Stimulated activated CD8-positive, alpha-beta memory T cell treated with anti-CD3 and anti-CD28 coated beads, Interleukin-4, amount 100 ng/mL, for 24 hours (primary cell): ENCODE data around the gene FRAS1.

Source experiments
- DNase-seq: peaks from one replicate; pipeline ENCODE4 v3.0.0-alpha.2; 2020; ENCODE audit warnings: low read depth

The FRAS1 gene

DNA sequence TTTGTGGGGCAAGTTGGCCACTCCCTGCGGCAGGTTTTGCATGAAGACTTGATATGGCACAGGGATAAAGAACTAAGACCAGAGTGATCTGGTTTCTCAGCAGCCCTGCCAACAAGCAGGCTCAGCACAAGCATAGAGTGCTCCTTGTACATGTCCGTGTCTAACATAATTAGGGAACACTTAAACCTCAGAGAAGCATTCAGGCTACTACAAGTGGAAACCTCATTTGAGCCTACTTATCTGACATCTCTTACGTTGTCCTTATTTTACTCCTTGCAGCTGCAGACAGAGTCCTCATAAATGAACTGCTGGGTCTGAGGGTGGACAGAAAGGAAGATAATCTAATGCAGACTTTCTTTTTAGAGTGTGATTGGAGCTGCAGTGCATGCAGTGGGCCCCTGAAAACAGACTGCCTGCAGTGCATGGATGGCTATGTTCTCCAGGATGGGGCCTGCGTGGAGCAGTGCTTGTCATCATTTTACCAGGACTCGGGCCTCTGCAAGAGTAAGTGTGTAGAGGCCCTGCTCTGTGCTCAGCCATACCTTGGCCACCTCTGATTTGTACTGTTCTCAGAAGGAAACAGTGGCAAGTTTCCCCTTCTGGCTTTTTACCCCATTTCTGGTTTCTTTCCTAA is 315.3 kb downstream of the FRAS1 start:
- DNase-seq: no peak

DNA sequence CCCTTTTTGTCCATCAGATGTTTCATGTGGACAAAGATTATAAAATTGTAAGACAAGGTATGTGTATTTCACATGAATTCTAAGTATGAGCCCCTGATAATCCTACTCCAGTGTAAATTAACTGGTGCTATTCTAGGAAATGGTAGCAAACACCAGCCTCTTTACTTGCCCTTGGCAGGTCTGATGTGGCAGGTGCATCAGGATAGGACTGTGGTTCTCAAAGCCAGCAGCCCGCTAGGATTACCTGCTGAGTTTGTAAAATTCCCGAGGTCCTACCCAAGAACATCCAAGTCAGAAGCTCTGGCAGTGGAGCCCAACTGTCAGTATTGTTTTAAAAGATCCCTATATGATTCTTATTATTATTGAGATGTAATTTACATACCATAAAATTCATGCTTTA is 320.4 kb downstream of the FRAS1 start:
- no peak for DNase-seq

DNA sequence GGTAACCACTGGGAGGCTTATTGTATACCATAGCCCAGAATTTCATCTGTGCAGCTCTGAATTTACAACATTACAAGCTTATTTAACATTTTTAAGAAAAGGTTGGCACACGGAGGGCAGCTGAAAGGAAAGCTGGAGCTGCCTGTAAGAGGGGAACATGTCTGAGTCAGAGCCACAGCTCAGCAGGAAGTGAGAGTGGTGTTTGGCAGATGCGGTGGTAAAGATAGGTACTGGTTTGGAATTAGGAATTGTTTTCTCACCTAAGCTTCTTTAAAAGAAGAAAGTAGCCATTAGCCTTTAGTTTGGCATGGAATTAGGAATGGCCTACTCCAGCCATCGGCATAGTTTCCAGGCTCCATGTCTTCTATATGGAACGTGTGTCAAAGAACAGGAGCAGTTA is 321.9 kb downstream of the FRAS1 start:
- no peak for DNase-seq

DNA sequence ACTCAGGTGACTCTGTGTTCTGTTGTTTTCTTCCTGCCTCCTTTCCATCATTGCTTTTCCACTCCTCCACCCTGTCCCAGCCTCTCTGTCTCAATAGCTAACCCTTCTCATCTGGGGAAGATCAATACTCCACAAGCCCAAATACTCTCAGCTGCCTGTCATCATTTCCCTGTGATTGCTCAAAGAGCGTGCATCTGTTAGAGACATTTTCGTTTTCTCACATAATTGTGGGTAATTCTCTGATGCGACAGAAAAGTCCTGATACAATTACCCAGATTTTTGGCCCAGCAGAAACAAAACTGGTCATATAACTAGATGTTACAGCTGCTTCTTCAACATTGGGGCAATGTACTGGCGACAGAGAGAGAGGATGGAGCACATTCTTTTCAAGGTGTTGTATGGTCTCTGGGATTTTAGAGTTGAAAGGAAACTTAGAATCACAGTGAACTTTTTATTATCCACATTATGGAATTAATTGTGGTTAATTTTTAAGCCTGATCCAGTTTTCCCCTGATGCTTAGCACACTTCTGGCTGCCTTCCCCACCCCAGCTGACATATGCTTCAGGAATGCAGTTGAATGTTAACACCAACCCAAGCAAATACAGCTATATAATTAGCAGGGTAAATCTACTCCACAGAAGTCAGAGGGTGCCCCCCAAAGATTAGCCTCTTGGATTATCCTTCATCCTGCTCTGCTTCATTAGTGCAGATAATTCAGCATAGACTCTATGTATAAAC is 323.0 kb downstream of the FRAS1 start:
- no peak for DNase-seq

DNA sequence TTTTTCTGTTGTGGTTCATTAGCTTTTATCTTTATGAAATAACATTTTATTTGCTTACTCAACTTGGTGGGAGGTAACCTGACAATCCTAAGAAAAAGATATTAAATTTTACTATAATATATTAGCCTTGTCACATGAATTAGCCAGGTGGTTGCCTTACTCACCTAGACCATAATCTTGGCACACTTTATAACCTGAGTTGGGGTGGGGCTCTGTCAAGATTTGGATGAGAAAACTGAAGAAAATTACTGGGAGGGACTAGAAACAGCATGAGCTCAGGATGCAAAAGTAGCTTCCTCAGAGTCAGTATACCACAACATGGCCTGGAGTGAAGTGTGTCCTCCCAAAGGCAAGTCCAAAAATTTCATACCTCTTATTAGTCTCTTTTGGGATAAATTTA is 329.6 kb downstream of the FRAS1 start:
- no peak for DNase-seq

DNA sequence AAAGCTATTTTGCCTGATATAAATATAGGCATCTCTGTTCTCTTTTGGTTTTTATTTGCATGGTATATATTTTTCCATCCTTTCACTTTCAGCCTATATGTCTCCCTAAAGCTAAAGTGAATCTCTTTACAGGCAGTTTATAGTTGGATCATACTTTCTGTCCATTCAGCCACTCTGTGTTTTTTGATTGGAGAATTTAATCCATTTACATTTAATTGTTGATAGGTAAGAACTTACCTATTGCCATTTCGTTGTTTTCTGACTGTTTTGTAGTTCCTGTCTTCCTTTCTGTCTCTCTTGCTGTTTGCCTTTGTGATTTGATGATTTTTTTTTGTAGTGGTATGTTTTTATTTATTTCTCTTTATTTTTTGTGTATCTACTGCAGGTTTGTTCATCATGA is 338.5 kb downstream of the FRAS1 start:
- DNase-seq: no peak

DNA sequence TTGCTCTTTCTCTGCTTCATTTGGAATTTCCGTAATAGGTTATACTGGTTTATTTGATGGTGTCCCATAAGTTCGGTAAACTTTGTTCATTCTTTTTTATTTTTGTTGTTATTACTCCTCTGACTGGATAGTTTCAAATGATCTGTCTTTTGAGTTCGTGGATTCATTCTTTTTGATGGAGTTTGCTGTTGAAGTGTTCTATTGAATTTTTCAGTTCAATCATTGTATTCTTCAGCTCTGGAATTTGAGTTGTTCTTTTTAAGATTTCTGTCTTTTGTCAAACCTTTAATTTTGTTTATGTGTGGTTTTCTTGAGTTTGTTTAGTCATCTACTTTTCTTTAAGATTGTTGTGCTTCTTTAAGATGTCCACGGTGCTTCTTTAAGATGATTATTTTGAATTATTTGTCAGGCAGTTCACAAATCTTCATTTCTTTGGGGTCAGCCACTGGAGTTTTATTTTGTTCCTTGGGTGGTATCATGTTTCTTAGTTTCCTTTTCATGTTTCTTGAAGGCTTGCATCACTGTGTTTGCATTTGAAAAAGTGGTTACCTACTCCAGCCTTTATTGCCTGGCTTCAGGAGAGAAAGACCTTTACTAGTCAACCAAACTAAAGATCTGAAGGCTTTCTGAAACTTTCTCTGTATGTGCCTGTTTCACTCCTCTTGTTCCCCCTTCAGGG is 339.6 kb downstream of the FRAS1 start:
- DNase-seq: no peak

DNA sequence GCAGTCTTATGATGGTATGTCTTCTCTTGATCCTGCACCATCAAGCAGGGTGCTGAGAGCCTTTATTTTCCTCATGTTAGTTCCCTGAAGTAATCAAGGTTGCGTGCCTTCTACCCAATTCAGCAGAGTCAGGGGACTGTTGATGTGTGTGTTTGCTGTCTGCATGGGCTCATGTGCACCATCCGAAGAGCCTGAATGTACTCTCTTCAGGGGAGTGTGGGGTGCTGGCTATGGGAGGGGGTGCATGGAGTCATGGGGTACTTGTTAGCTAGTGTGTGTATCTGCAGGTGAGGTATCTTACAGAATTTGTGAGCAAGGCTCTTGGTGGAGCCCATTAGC is 340.1 kb downstream of the FRAS1 start:
- DNase-seq: no peak

DNA sequence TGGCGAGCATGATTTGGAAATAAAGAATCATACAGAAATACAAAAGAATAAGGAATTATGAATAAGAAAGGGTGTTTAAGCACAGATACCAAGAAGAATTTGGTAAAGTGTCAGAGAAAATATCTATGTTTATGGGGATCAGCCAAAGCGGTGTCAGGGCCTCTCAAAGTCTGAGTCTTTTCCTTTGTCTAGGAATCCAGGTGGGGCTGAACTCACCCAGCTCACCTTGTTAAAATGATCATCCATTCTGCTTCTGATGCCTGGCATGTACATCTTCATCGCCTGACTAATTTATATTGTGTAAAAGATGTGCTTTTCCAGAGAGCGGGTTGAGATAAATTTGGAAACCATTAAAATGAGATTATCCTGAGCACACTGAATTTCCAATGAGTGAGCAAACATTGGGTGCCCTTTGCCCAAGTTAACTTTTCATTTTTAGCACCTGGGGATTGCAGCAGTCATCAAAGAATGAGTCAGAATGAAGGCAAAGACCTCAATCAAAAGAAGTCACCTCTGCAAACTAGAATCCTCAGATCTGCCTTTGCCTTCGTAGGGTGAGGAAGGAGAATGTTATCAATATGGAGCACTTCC is 352.6 kb downstream of the FRAS1 start:
- no peak for DNase-seq

DNA sequence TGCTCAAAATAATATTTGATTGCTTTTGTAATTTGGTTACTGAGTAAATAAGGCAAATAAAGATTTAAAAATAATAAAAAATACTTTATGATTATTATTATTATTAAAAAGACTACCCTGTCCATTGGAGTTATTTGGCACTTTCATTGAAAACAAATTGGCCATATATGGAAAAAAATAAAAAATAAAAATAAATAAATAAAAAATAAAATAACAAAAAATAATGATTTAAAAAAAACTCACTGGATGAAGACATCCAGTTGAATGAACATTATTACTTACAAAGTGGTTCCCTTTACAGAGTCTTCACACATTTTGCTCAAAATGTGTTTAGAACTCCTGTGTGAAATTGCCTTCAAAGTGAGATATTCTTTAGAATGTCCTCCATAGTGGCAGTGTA is 353.1 kb downstream of the FRAS1 start:
- no peak for DNase-seq

DNA sequence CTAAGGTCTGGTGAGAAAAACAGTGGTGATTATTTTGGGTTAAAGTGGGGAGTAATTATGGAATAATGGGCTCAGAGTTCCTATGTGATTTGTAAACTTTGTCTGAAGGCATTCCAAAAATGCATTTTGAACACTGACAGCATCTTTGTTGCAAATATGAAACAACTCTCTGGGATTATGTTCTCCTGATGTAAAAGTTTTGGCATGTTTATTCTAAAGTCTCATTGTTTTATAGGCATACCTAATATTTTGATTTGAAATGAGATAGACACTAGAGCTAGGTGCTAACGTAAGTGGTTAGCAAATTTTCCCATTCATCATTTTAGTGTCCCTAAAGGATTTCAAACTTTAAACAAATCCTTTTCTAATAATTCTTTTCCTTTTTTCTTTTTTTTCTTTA is 353.6 kb downstream of the FRAS1 start:
- DNase-seq: no peak

DNA sequence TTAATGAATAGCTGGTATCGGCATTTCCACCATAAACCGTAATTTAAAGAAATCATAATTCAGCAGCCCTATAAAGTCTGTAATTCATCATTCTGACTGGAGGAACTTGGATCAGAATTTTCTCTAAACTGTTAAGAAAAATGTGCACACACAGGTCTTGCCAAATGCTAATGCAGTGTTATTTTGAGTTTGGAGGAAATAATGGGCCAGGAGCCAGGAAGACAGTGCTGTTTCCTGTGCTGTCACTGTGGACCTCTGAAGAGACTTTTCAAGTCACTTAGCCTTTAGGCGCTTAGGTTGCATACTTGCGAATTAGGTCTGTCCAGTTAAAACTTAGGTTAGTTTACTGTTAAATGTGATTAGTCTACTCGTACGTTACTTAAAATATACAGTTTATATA is 357.0 kb downstream of the FRAS1 start:
- DNase-seq: no peak

DNA sequence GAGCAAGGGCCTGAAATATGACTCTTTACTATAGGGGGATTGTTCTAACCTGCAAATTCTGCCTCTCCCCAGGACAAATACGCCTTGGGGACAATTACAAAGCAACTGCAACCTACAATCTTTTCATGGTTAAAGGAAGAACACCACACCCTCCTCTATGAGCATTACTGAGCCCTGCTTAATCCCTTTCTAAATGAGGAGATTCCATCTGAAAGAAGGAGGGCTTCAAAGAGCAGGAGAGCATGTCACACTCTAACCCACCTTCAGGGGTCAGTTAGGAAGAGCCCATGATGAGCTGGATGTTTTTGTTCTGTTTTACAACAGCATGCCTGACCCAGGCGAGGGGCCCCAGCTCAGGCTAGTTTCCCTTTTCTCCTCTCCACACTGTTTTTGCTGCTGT is 360.5 kb downstream of the FRAS1 start:
- no peak for DNase-seq

DNA sequence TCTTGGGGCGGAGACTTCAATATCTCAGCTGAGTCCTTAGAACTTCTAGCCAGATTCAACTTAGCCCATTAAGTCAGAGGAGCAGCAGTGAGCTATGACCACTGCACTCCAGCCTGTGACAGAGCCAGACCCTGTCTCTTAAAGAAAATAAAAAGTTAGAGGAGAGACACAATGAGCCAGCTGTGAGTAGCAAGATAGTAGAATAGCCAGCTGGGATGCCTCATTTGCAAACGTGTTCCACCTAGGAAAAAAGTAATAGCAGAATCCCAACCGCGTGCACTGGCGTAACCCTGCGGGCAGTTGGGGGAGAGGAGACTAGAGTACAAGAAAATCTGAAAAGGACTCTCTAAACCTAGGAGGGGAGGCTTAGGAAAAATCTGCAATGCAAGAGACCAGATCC is 361.3 kb downstream of the FRAS1 start:
- no peak for DNase-seq

DNA sequence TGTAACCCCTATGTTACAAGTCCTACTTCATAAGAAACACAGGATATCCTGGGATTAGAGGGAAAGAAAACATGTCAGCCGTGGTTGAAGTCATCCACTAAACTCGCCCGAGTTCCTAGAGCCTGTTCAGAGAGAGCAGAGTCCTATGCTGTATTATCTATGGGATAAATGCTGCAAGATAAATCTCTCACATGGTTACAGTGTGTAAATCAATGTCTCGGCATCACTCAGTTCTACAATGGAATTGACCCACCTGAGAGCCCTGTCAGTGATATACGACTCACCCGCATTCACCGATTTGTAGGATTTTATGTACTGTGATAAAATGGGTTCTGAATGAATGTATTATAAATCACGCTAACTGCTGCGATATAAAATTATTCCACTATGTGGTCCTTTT is 366.7 kb downstream of the FRAS1 start:
- no peak for DNase-seq

DNA sequence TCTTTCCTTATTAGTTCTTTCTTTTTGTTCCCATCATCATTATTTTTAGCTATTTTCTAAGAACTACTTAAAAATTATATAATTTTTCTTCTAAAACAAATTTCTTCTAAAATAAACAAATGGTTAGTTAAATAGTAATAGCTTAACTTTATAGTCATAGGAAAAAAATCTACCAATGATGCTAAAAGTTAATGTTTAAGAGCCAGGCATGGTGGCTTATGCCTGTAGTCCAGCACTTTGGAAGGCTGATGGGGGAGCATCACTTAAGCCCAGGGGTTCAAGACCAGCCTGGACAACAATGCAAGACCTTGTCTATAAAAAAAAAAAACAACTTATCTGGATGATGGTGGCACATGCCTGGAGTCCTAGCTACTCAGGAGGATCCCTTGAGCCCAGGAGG is 367.3 kb downstream of the FRAS1 start:
- DNase-seq: no peak

DNA sequence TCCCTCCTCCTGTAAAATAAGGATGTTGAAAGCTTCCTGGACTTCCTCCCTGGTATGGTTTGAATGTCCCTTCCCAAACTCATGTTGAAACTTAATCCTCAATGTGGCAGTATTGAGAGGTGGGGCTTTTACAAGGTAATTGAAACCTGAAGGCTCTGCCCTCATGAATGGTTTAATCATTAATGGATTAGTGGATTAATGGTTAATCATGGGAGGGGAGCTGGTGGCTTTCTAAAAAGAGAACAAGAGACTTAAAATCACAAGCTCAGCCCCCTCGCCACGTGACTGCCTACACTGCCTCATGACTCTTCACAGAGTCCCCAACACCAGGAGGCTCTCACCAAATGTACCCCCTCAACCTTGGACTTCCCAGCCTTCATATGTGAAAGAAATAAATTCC is 369.8 kb downstream of the FRAS1 start:
- no peak for DNase-seq

DNA sequence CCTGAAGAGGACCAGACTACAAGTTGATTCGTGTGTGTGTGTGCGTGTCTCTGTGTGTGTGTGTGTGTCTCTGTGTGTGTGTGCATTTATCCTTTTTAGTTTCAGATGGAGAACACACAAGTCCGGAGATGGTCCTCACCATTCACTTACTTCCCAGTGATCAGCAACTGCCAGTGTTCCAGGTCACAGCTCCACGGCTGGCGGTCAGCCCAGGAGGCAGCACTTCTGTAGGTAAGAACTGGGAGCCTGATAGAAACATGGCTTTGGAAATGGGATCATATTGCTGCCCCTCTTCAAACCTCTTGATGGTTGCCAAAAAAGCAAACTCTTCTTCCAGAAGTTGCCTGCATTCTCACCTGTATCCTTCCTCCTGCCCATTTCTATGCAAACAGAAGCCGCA is 371.9 kb downstream of the FRAS1 start:
- no peak for DNase-seq

DNA sequence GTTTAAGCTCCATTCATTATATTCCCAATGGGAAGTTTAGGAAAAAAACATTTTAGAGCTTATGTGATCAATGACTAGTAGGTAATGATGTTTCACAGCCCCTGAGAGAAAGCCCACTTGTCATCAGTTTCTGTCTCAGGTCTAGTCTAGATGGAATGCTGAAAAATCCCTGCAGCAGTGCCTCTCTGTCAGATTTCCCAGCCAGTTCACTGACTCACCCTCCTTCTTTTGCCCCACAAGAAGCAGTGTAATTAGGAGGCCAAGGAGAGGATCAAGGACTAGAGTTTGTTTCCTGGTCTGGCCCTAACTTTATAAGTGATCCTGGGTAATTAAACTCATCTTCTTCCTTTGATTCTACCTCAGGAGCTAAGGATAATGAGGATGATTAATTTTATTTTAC is 375.8 kb downstream of the FRAS1 start:
- DNase-seq: no peak

DNA sequence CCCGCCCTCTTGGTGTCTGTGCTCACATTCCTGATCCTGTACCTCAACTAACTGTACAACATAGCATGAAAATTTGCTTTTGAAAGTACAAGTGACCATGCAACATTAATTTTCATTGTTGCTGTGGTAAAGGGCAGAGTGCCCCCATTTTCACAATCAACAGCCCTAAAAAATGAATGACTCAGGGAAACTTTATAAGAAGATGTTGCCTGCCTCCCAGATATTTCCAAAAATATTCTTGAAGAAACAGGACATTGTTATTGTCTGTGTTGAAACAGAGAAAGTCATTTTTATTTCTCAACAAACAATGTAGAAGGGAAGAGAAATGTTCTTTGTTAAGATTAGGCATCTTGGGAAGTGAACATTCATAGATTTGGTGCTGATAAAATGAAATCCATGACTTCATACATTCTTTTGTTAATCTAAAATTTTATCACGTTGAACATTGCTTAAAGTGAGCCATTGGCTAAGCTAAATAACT is 380.5 kb downstream of the FRAS1 start:
- no peak for DNase-seq

DNA sequence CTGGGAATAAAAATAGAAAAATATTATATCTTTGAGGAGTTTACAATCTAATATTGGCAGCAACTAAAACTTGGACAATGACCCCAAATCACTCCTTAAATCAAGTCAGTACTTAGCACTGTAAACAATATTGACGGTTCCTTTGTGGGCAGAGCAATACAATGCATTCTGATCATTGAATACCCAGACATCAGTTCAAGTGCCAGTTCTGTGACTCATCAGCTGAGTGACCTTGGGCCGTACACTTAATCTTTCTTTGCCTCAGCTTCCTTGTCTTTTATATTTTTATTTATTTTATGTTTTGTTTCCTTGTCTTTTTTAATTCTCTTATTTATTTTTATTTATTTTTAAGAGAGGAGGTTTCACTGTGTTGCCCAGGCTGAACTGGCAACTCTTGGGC is 382.2 kb downstream of the FRAS1 start:
- no peak for DNase-seq

DNA sequence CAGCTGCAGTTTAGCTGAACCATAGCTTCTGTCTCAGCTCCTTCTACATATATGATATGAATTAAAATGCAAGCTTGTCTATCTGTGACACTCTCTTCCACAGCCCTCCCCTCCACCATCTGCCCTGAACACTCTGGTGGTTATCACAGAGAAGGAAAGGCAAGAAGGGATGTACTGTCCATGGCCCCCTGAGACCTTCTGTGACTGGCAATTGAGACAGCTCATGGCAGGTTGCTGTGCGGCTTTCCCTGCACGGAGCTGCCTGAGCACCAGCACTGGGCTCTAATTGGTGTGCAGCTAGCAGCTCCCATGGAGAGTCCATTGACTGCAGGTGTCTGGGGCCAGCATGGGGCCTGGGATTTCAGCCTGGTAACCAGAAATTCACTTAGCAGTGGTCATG is 384.6 kb downstream of the FRAS1 start:
- DNase-seq: no peak

DNA sequence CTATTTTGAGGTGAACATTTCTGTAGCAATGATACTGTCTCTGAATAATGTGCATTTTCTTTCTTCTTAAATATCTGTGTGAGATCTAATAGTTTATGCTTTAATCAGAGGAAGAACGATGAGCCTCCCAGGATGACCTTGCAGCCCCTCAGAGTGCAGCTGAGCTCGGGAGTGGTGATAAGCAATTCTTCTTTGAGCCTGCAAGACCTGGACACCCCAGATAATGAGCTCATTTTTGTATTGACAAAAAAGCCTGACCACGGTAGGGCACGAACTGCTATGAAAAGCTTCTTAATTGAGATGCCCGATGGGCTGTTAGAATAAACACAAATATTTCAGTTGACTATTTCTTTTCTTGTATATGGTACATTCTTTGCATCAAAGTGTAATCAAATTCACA is 389.5 kb downstream of the FRAS1 start:
- DNase-seq: no peak
